ENCODE data around the gene DDIT4L. TPM values are rescaled to one million over a fixed set of nuclear protein-coding genes. Genes with fewer than 3 reads are reported as not detected.

DDIT4L gene
- total and polyA plus RNA-seq, 2 experiments from 2014 or later = 3.4 to 7.0 TPM

- H3K4me3 ChIP-seq = no peak overlapping the region
Observed at GRCh38 chr4:100147684-100148083, 42.6 kb downstream of the DDIT4L start.

More at GRCh38 chr4:100147684-100148083, 42.6 kb downstream of the DDIT4L start:
- Histone ChIP-seq H2AFZ (no peak overlapping the region), H3K27ac (ENCODE audit: low read depth) (no peak overlapping the region), H3K79me2 (replicated peaks; ENCODE audit: insufficient read depth) (no peaks in the 10 kb centered on the region), H4K20me1 (replicated peaks; ENCODE audit: insufficient read depth) (no peaks in the 10 kb centered on the region), H3F3A (replicated peaks; ENCODE audit: low read depth) (no peaks in the 10 kb centered on the region), H3K4me2 (no peak overlapping the region), H3K36me3 (ENCODE audit: insufficient read depth) (no peaks in the 10 kb centered on the region), H3K27me3 (ENCODE audit: insufficient read depth) (no peaks in the 10 kb centered on the region), H3K4me1 (ENCODE audit: insufficient read depth) (no peaks in the 10 kb centered on the region), H3K9me2 (ENCODE audit: insufficient read depth) (no peaks in the 10 kb centered on the region)
- Mint-ChIP-seq H3K4me3 (no peak overlapping the region), H3K27me3 (ENCODE audit: insufficient read depth, low read depth, poor library complexity) (no peaks in the 10 kb centered on the region), H3K9me3 (no peaks in the 10 kb centered on the region), H3K36me3 (ENCODE audit: low read depth) (no peaks in the 10 kb centered on the region), H3K27ac (no peak overlapping the region), H3K4me1 (no peaks in the 10 kb centered on the region)
- no peak for TF ChIP-seq ETS1 (IDR thresholded peaks at IDR 0.05)
- TF ChIP-seq CREB1 (CRISPR knock-in tag; IDR thresholded peaks at IDR 0.05; ENCODE audit: low read depth) = no peak
- TF ChIP-seq, protein P1, sequence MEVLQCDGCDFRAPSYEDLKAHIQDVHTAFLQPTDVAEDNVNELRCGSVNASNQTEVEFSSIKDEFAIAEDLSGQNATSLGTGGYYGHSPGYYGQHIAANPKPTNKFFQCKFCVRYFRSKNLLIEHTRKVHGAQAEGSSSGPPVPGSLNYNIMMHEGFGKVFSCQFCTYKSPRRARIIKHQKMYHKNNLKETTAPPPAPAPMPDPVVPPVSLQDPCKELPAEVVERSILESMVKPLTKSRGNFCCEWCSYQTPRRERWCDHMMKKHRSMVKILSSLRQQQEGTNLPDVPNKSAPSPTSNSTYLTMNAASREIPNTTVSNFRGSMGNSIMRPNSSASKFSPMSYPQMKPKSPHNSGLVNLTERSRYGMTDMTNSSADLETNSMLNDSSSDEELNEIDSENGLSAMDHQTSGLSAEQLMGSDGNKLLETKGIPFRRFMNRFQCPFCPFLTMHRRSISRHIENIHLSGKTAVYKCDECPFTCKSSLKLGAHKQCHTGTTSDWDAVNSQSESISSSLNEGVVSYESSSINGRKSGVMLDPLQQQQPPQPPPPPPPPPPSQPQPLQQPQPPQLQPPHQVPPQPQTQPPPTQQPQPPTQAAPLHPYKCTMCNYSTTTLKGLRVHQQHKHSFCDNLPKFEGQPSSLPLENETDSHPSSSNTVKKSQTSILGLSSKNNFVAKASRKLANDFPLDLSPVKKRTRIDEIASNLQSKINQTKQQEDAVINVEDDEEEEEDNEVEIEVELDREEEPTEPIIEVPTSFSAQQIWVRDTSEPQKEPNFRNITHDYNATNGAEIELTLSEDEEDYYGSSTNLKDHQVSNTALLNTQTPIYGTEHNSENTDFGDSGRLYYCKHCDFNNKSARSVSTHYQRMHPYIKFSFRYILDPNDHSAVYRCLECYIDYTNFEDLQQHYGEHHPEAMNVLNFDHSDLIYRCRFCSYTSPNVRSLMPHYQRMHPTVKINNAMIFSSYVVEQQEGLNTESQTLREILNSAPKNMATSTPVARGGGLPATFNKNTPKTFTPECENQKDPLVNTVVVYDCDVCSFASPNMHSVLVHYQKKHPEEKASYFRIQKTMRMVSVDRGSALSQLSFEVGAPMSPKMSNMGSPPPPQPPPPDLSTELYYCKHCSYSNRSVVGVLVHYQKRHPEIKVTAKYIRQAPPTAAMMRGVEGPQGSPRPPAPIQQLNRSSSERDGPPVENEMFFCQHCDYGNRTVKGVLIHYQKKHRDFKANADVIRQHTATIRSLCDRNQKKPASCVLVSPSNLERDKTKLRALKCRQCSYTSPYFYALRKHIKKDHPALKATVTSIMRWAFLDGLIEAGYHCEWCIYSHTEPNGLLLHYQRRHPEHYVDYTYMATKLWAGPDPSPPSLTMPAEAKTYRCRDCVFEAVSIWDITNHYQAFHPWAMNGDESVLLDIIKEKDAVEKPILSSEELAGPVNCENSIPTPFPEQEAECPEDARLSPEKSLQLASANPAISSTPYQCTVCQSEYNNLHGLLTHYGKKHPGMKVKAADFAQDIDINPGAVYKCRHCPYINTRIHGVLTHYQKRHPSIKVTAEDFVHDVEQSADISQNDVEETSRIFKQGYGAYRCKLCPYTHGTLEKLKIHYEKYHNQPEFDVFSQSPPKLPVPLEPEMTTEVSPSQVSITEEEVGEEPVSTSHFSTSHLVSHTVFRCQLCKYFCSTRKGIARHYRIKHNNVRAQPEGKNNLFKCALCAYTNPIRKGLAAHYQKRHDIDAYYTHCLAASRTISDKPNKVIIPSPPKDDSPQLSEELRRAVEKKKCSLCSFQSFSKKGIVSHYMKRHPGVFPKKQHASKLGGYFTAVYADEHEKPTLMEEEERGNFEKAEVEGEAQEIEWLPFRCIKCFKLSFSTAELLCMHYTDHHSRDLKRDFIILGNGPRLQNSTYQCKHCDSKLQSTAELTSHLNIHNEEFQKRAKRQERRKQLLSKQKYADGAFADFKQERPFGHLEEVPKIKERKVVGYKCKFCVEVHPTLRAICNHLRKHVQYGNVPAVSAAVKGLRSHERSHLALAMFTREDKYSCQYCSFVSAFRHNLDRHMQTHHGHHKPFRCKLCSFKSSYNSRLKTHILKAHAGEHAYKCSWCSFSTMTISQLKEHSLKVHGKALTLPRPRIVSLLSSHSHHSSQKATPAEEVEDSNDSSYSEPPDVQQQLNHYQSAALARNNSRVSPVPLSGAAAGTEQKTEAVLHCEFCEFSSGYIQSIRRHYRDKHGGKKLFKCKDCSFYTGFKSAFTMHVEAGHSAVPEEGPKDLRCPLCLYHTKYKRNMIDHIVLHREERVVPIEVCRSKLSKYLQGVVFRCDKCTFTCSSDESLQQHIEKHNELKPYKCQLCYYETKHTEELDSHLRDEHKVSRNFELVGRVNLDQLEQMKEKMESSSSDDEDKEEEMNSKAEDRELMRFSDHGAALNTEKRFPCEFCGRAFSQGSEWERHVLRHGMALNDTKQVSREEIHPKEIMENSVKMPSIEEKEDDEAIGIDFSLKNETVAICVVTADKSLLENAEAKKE (CRISPR knock-in tag; IDR thresholded peaks at IDR 0.05) = no peak
- TF ChIP-seq, protein P2, sequence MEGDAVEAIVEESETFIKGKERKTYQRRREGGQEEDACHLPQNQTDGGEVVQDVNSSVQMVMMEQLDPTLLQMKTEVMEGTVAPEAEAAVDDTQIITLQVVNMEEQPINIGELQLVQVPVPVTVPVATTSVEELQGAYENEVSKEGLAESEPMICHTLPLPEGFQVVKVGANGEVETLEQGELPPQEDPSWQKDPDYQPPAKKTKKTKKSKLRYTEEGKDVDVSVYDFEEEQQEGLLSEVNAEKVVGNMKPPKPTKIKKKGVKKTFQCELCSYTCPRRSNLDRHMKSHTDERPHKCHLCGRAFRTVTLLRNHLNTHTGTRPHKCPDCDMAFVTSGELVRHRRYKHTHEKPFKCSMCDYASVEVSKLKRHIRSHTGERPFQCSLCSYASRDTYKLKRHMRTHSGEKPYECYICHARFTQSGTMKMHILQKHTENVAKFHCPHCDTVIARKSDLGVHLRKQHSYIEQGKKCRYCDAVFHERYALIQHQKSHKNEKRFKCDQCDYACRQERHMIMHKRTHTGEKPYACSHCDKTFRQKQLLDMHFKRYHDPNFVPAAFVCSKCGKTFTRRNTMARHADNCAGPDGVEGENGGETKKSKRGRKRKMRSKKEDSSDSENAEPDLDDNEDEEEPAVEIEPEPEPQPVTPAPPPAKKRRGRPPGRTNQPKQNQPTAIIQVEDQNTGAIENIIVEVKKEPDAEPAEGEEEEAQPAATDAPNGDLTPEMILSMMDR (conservative IDR thresholded peaks at IDR 0.05; ENCODE audit: low read depth in 2 of 2) = no peak
- no peak for TF ChIP-seq ZNF331 (CRISPR knock-in tag; IDR thresholded peaks at IDR 0.05; ENCODE audit: low read depth)
- TF ChIP-seq EZH2phosphoT487 (IDR thresholded peaks at IDR 0.05; ENCODE audit: unreplicated experiment) = no peak
- TF ChIP-seq ZNF114 (CRISPR knock-in tag; IDR thresholded peaks at IDR 0.05) = no peak
- no peak for TF ChIP-seq REST (IDR thresholded peaks at IDR 0.05; ENCODE audit: unreplicated experiment)
- no peak for TF ChIP-seq STAT1 (IDR thresholded peaks at IDR 0.05; ENCODE audit: unreplicated experiment)
- no peak for TF ChIP-seq JUNB (IDR thresholded peaks at IDR 0.05; ENCODE audit: unreplicated experiment)
- TF ChIP-seq POLR2AphosphoS5 (IDR thresholded peaks at IDR 0.05; ENCODE audit: low read depth) = no peak
- no peak for TF ChIP-seq NANOG (IDR thresholded peaks at IDR 0.05; ENCODE audit: borderline replicate concordance)
- TF ChIP-seq EZH2 (IDR thresholded peaks at IDR 0.05; ENCODE audit: low read depth, unreplicated experiment) = no peak
- no peak for ATAC-seq
- no peak for DNase-seq (ENCODE audit: low spot score)
